GM12878 (cell line): ENCODE data around the gene FOXD2. TPM values are rescaled to one million over a fixed set of nuclear protein-coding genes. Genes with fewer than 3 reads are reported as not detected.

Source experiments
- ATAC-seq: fragments of 200-7000 bp; cut with Tn5 transposase; 3 replicates; pipeline ENCODE4 v1.9.1; 2020; ENCODE audit warnings: mild to moderate bottlenecking, moderate library complexity
- BruUV-seq: library from RNA; stranded (reverse); fragments of 400-500 nt; replicated peaks from 2 replicates; lab custom pipeline; 2021; lab: Mats Ljungman, UMichigan
- CTCF ChIA-PET: fragments of 300-600 bp; sonication (Branson Sonifier 250); formaldehyde crosslinking; extraction: SDS; loops from one replicate; lab custom pipeline; 2021; ENCODE audit warnings: inconsistent platforms; lab: Yijun Ruan, JAX
- POLR2A ChIA-PET: fragments of 350-600 bp; formaldehyde crosslinking; extraction: SDS; loops from one replicate; lab custom pipeline; 2021; ENCODE audit warnings: inconsistent platforms; lab: Charles Lee
- RAD21 ChIA-PET: fragments of 300-600 bp; sonication (Branson Sonifier 250); formaldehyde crosslinking; loops from one replicate; lab custom pipeline; 2023; ENCODE audit warnings: antibody characterized with exemption; ENCODE audit not compliant: unreplicated experiment; lab: Charles Lee
- SMC1A ChIA-PET: fragments of 300-600 bp; sonication (Branson Sonifier 250); formaldehyde crosslinking; loops from one replicate; lab custom pipeline; 2023; ENCODE audit not compliant: unreplicated experiment, uncharacterized antibody; lab: Charles Lee
- DNase-seq: peaks from one replicate; pipeline ENCODE4 v3.0.0-alpha.2; 2011; ENCODE audit warnings: low read depth, low spot score
- FAIRE-seq: peaks from 3 replicates; lab custom pipeline; 2011; peaks lifted over from hg19 to GRCh38; lab: Jason Lieb, UNC
- H2AFZ ChIP-seq: 2 replicates; pipeline ENCODE4 v1.6.0; 2011; ENCODE audit warnings: low read depth, low read length, control low read depth; ENCODE audit not compliant: control insufficient read depth
- H3K27ac ChIP-seq: 2 replicates; pipeline ENCODE4 v1.5.1; 2011; ENCODE audit warnings: control low read depth; ENCODE audit not compliant: control insufficient read depth, insufficient read depth
- H3K27me3 ChIP-seq, 2 experiments: replicated peaks in 1 of 2; 2 replicates each; pipeline versions ENCODE4 v1.6.0 to v1.6.1; 2011; ENCODE audit warnings: low read length in 1 of 2; ENCODE audit not compliant: control insufficient read depth in 2 of 2, insufficient read depth in 2 of 2
- H3K36me3 ChIP-seq, 2 experiments: 2 replicates each; pipeline ENCODE4 v1.5.1; 2011; ENCODE audit warnings: low read length in 1 of 2; ENCODE audit not compliant: control insufficient read depth in 2 of 2, insufficient read depth in 2 of 2
- H3K4me1 ChIP-seq: 2 replicates; pipeline ENCODE4 v1.6.1; 2011; ENCODE audit warnings: mild to moderate bottlenecking, low read length, moderate library complexity, mixed read lengths; ENCODE audit not compliant: control insufficient read depth, insufficient read depth
- H3K4me2 ChIP-seq: 2 replicates; pipeline ENCODE4 v1.6.0; 2011; ENCODE audit warnings: control low read depth; ENCODE audit not compliant: control insufficient read depth, insufficient read depth
- H3K4me3 ChIP-seq: fragments of 200-600 bp; sonication (generic); 2 replicates; pipeline ENCODE4 v1.5.1; 2016
- H3K79me2 ChIP-seq: 2 replicates; pipeline ENCODE4 v1.6.0; 2011; ENCODE audit warnings: low read length; ENCODE audit not compliant: control insufficient read depth, insufficient read depth
- H3K9ac ChIP-seq: 2 replicates; pipeline ENCODE4 v1.8.0; 2011; ENCODE audit warnings: low read length, control low read depth, mixed read lengths; ENCODE audit not compliant: control insufficient read depth, insufficient read depth
- H3K9me3 ChIP-seq: replicated peaks from 3 replicates; pipeline ENCODE4 v1.5.1; 2011; ENCODE audit warnings: mild to moderate bottlenecking, low read length; ENCODE audit not compliant: control insufficient read depth, insufficient read depth
- H4K20me1 ChIP-seq: 2 replicates; pipeline ENCODE4 v1.6.0; 2011; ENCODE audit not compliant: control insufficient read depth, insufficient read depth
- CREM ChIP-seq: IDR thresholded peaks from 2 replicates; pipeline ENCODE4 v1.6.1; 2014; ENCODE audit warnings: antibody characterized with exemption, low read depth
- GABPA ChIP-seq: IDR thresholded peaks from 2 replicates; pipeline ENCODE4 v1.6.1; 2014; ENCODE audit warnings: antibody characterized with exemption, low read depth, mild to moderate bottlenecking, inconsistent platforms
- HDAC2 ChIP-seq: fragments of 200-600 bp; sonication (generic); IDR thresholded peaks from 2 replicates; pipeline ENCODE4 v1.6.1; 2017
- MXI1 ChIP-seq: fragments of 150-350 bp; IDR thresholded peaks from 2 replicates; pipeline ENCODE4 v1.6.1; 2011; ENCODE audit warnings: low read depth, mild to moderate bottlenecking, inconsistent platforms, low read length, improper control_type of control experiment
- NBN ChIP-seq: fragments of 450-650 bp; IDR thresholded peaks from 2 replicates; pipeline ENCODE4 v1.6.1; 2016
- NFYA ChIP-seq: IDR thresholded peaks from 2 replicates; pipeline ENCODE4 v1.6.1; 2011; ENCODE audit warnings: low read depth, mild to moderate bottlenecking, low read length, improper control_type of control experiment, borderline replicate concordance
- NFYB ChIP-seq: IDR thresholded peaks from 2 replicates; pipeline ENCODE4 v1.6.1; 2011; ENCODE audit warnings: low read depth, mild to moderate bottlenecking, low read length, improper control_type of control experiment, moderate library complexity; ENCODE audit not compliant: insufficient read depth
- NR2F1 ChIP-seq: fragments of 450-650 bp; conservative IDR thresholded peaks from 2 replicates; pipeline ENCODE4 v1.6.1; 2017; ENCODE audit warnings: mild to moderate bottlenecking
- PAX5 ChIP-seq: IDR thresholded peaks from 2 replicates; pipeline ENCODE4 v1.6.1; 2011; ENCODE audit warnings: low read depth, low read length, borderline replicate concordance
- SMAD1 ChIP-seq: fragments of 450-650 bp; IDR thresholded peaks from 2 replicates; pipeline ENCODE4 v1.6.1; 2018; ENCODE audit warnings: mild to moderate bottlenecking, low read depth; ENCODE audit not compliant: partially characterized antibody
- SREBF1 ChIP-seq: IDR thresholded peaks from 2 replicates; pipeline ENCODE4 v1.6.1; 2012; ENCODE audit warnings: mild to moderate bottlenecking, low read length
- SRF ChIP-seq, 2 experiments: IDR thresholded peaks; 2 replicates each; pipeline ENCODE4 v1.6.1; 2011; ENCODE audit warnings: low read depth in 2 of 2, low read length in 2 of 2, mild to moderate bottlenecking in 1 of 2, moderate library complexity in 1 of 2
- WGBS: methylation state at CpG from one replicate; pipeline ENCODE4 v1.1.6; 2016; ENCODE audit warnings: low lambda C conversion rate; ENCODE audit not compliant: insufficient replicate concordance, insufficient coverage; ENCODE audit errors: missing lambda C conversion rate; 5-methylcytosine and 5-hydroxymethylcytosine counted together
- in situ Hi-C: fragments of 300-500 bp; cut with MboI; formaldehyde crosslinking; loops from 9 replicates; pipeline ENCODE4 v1.14.3; 2018; ENCODE audit warnings: mixed read lengths
- intact Hi-C: fragments of 100-400 bp; cut with micrococcal nuclease; formaldehyde crosslinking; loops from one replicate; pipeline ENCODE4 v1.14.2; 2022; ENCODE audit not compliant: unreplicated experiment
- polyA plus RNA-seq, 11 experiments: library from polyadenylated mRNA; depleted of rRNA in 4 of 11; unstranded in 6 of 11; stranded (reverse) in 5 of 11; fragments of >200 nt; fragmentation: Nextera tagmentation in 4 of 11; fragmentation: Illumina TruSeq in 1 of 11; extraction: Ambion mirVana in 4 of 11; extraction: Trizol in 1 of 11; gene quantifications; 1 replicate in 1 of 11; 2 replicates in 10 of 11; pipeline versions ENCODE4 v1.2.1 to v1.2.3, GENCODE V29; 2011 to 2016; ENCODE audit warnings: inconsistent platforms in 2 of 11, missing spikeins in 2 of 11, low read depth in 1 of 11
- total RNA-seq, 4 experiments: library from RNA; depleted of rRNA in 3 of 4; stranded (reverse); fragments of >200 nt in 3 of 4; fragmentation: Illumina TruSeq in 1 of 4; extraction: Trizol in 1 of 4; gene quantifications; 2 replicates each; pipeline versions ENCODE4 v1.2.1 to v1.2.3, GENCODE V29; 2013 to 2021
- TF ChIP-seq, protein P1 (sequence below): fragments of 450-650 bp; formaldehyde crosslinking; IDR thresholded peaks from 2 replicates; pipeline ENCODE4 v1.5.0; 2022; ENCODE audit warnings: mild to moderate bottlenecking, missing genetic modification characterization
- TF ChIP-seq, protein P2 (sequence below): fragments of 450-650 bp; IDR thresholded peaks from 2 replicates; pipeline ENCODE4 v1.6.1; 2017; ENCODE audit warnings: mild to moderate bottlenecking, moderate library complexity
- TF ChIP-seq, protein P3 (sequence below): fragments of 450-650 bp; formaldehyde crosslinking; IDR thresholded peaks from 2 replicates; pipeline ENCODE4 v1.4.0; 2022; ENCODE audit warnings: mild to moderate bottlenecking, moderate library complexity

The FOXD2 gene
- total and polyA plus RNA-seq, 10 of the 15 experiments (the other 5 are each of a cell fraction or from before 2014, with no cell fraction given) = under 0.01 to 0.27 (median 0.04) TPM; not detected in 1

DNA sequence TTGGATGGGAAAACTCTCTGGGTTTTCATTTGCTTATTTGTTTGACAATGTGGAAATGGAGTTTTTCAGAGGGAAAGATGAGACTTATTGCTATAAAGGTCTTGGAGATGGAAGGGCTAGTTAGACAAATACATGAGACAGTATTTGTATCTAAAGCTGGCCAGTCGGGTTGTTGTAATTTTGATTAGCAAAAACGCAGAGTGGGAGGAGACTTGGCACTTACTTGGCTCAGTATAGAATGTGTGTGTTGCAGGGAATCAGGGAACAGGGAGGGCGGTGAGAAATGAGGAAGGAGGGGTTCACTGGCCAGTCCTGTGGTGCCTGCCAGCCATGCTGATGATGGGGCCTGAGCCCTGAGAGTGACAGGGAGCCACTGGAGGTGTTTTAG is 27.8 kb upstream of the FOXD2 start:
- intact Hi-C loops (no loop called here), in situ Hi-C loops (no loop called here)
- SMC1A ChIA-PET = no interaction called here
- FAIRE-seq (no peak), DNase-seq (no peak), ATAC-seq (no peak)
- H3K9me3 ChIP-seq = no peaks in the 10 kb centered on the region
- no peaks in the 10 kb centered on the region for H4K20me1 ChIP-seq
- no peak overlapping the region for H3K27ac ChIP-seq
- RAD21 ChIA-PET = no interaction called here
- H3K79me2 ChIP-seq = no peaks in the 10 kb centered on the region
- no peak overlapping the region for H3K9ac ChIP-seq
- peaks cover 5% of the 10 kb centered on the region; the same call in 1 of the 2 replicates for H3K4me1 ChIP-seq
- H3K36me3 ChIP-seq = no peaks in the 10 kb centered on the region
- no peak overlapping the region for H2AFZ ChIP-seq
- H3K27me3 ChIP-seq = peaks cover 1 to 5% of the 10 kb centered on the region in 2 experiments; a peak in 3 of 4 replicates
- BruUV-seq = no TSS peak
- H3K4me3 ChIP-seq = no peak overlapping the region
- CTCF ChIA-PET = no interaction called here
- WGBS = 13% methylated on average over 3 of the region's 3 CpGs
- POLR2A ChIA-PET = no interaction called here
- H3K4me2 ChIP-seq = no peak overlapping the region
- TF ChIP-seq, protein P1, sequence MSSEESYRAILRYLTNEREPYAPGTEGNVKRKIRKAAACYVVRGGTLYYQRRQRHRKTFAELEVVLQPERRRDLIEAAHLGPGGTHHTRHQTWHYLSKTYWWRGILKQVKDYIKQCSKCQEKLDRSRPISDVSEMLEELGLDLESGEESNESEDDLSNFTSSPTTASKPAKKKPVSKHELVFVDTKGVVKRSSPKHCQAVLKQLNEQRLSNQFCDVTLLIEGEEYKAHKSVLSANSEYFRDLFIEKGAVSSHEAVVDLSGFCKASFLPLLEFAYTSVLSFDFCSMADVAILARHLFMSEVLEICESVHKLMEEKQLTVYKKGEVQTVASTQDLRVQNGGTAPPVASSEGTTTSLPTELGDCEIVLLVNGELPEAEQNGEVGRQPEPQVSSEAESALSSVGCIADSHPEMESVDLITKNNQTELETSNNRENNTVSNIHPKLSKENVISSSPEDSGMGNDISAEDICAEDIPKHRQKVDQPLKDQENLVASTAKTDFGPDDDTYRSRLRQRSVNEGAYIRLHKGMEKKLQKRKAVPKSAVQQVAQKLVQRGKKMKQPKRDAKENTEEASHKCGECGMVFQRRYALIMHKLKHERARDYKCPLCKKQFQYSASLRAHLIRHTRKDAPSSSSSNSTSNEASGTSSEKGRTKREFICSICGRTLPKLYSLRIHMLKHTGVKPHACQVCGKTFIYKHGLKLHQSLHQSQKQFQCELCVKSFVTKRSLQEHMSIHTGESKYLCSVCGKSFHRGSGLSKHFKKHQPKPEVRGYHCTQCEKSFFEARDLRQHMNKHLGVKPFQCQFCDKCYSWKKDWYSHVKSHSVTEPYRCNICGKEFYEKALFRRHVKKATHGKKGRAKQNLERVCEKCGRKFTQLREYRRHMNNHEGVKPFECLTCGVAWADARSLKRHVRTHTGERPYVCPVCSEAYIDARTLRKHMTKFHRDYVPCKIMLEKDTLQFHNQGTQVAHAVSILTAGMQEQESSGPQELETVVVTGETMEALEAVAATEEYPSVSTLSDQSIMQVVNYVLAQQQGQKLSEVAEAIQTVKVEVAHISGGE (CRISPR knock-in tag) = no peak
- TF ChIP-seq HDAC2 (no peak), SMAD1 (no peak), NFYB (no peak), NR2F1 (no peak), NFYA (no peak), NBN (no peak), GABPA (no peak), SREBF1 (no peak), CREM (no peak), PAX5 (no peak), MXI1 (no peak), SRF (IDR thresholded peaks at IDR 0.05; ENCODE audit: low read depth in 2 of 2, low read length in 2 of 2) (no peak)
- TF ChIP-seq, protein P2, sequence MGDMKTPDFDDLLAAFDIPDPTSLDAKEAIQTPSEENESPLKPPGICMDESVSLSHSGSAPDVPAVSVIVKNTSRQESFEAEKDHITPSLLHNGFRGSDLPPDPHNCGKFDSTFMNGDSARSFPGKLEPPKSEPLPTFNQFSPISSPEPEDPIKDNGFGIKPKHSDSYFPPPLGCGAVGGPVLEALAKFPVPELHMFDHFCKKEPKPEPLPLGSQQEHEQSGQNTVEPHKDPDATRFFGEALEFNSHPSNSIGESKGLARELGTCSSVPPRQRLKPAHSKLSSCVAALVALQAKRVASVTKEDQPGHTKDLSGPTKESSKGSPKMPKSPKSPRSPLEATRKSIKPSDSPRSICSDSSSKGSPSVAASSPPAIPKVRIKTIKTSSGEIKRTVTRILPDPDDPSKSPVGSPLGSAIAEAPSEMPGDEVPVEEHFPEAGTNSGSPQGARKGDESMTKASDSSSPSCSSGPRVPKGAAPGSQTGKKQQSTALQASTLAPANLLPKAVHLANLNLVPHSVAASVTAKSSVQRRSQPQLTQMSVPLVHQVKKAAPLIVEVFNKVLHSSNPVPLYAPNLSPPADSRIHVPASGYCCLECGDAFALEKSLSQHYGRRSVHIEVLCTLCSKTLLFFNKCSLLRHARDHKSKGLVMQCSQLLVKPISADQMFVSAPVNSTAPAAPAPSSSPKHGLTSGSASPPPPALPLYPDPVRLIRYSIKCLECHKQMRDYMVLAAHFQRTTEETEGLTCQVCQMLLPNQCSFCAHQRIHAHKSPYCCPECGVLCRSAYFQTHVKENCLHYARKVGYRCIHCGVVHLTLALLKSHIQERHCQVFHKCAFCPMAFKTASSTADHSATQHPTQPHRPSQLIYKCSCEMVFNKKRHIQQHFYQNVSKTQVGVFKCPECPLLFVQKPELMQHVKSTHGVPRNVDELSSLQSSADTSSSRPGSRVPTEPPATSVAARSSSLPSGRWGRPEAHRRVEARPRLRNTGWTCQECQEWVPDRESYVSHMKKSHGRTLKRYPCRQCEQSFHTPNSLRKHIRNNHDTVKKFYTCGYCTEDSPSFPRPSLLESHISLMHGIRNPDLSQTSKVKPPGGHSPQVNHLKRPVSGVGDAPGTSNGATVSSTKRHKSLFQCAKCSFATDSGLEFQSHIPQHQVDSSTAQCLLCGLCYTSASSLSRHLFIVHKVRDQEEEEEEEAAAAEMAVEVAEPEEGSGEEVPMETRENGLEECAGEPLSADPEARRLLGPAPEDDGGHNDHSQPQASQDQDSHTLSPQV = no peak
- TF ChIP-seq, protein P3, sequence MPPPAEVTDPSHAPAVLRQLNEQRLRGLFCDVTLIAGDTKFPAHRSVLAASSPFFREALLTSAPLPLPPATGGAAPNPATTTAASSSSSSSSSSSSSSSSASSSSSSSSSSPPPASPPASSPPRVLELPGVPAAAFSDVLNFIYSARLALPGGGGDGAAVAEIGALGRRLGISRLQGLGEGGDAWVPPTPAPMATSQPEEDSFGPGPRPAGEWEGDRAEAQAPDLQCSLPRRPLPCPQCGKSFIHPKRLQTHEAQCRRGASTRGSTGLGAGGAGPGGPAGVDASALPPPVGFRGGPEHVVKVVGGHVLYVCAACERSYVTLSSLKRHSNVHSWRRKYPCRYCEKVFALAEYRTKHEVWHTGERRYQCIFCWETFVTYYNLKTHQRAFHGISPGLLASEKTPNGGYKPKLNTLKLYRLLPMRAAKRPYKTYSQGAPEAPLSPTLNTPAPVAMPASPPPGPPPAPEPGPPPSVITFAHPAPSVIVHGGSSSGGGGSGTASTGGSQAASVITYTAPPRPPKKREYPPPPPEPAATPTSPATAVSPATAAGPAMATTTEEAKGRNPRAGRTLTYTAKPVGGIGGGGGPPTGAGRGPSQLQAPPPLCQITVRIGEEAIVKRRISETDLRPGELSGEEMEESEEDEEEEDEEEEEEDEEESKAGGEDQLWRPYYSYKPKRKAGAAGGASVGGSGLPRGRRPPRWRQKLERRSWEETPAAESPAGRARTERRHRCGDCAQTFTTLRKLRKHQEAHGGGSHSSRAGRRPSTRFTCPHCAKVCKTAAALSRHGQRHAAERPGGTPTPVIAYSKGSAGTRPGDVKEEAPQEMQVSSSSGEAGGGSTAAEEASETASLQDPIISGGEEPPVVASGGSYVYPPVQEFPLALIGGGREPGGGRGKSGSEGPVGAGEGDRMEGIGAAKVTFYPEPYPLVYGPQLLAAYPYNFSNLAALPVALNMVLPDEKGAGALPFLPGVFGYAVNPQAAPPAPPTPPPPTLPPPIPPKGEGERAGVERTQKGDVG (CRISPR knock-in tag) = no peak
